ENCODE results near the gene HYDIN. TPM values are rescaled to one million over a fixed set of nuclear protein-coding genes. Genes with fewer than 3 reads are reported as not detected.

Gene HYDIN
- total RNA-seq, 4 donors from 2014 or later: 0.16 to 2.0 (median 1.4) TPM; not detected in 1

- Histone ChIP-seq H3K4me3 (no peak overlapping the region), H3K36me3 (no peaks in the 10 kb centered on the region), H3K4me1 (no peaks in the 10 kb centered on the region), H3K27me3 (no peaks in the 10 kb centered on the region), H3K9me3 (no peaks in the 10 kb centered on the region), H3K27ac (no peak overlapping the region)
- no peak for DNase-seq
- no peak for TF ChIP-seq CTCF (IDR thresholded peaks at IDR 0.05)
- intact Hi-C loops (cut with DNase I; ENCODE audit: low total_unique reads): no loop called here
- 50 to 82% methylated on average over 1 to 5 of the region's 5 CpGs for WGBS, 2 donors (ENCODE audit: low coverage in 1 of 2)
- in situ Hi-C loops (cut with MboI; ENCODE audit: low pct_ligation_motif_present in 1 of 4, low pct_unique_long_range_greater_than_20kb in 1 of 4, low sequenced_read_pairs in 3 of 4): no loop called here
Measured at GRCh38 chr16:71250461-71251235, 20.1 kb upstream of the HYDIN start.

GRCh38 chr16:71249399-71249798 lies 18.9 kb upstream of the HYDIN start:
- Histone ChIP-seq H3K9me3 (no peaks in the 10 kb centered on the region), H3K36me3 (no peaks in the 10 kb centered on the region), H3K4me1 (no peaks in the 10 kb centered on the region), H3K4me3 (no peak overlapping the region), H3K27me3 (no peaks in the 10 kb centered on the region), H3K27ac (no peak overlapping the region)
- DNase-seq: no peak
- in situ Hi-C loops (cut with MboI; ENCODE audit: low pct_ligation_motif_present in 1 of 4, low pct_unique_long_range_greater_than_20kb in 1 of 4, low sequenced_read_pairs in 3 of 4) (no loop called here), intact Hi-C loops (cut with DNase I; ENCODE audit: low total_unique reads) (no loop called here)
- TF ChIP-seq POLR2AphosphoS5 (IDR thresholded peaks at IDR 0.05) (no peak), POLR2A (IDR thresholded peaks at IDR 0.05) (no peak), EP300 (IDR thresholded peaks at IDR 0.05; ENCODE audit: low read depth) (no peak), CTCF (IDR thresholded peaks at IDR 0.05) (no peak)
- WGBS, 2 donors (ENCODE audit: low coverage in 1 of 2): 31 to 43% methylated on average over 1 of the region's 1 CpG

GRCh38 chr16:71247478-71247877 lies 17.0 kb upstream of the HYDIN start:
- no peak for DNase-seq
- no peaks in the 10 kb centered on the region for H3K36me3 ChIP-seq
- H3K27ac ChIP-seq: no peak overlapping the region
- H3K4me1 ChIP-seq: no peaks in the 10 kb centered on the region
- in situ Hi-C loops (cut with MboI; ENCODE audit: low pct_ligation_motif_present in 1 of 4, low pct_unique_long_range_greater_than_20kb in 1 of 4, low sequenced_read_pairs in 3 of 4): no loop called here
- 80% methylated on average over 7 of the region's 7 CpGs; no CpG with 5 or more reads in 1 of the 2 donors for whole genome bisulfite sequencing, 2 donors (ENCODE audit: low coverage in 1 of 2)
- no peaks in the 10 kb centered on the region for H3K9me3 ChIP-seq
- intact Hi-C loops (cut with DNase I; ENCODE audit: low total_unique reads): no loop called here
- H3K4me3 ChIP-seq: no peak overlapping the region
- TF ChIP-seq CTCF (IDR thresholded peaks at IDR 0.05): no peak
- no peaks in the 10 kb centered on the region for H3K27me3 ChIP-seq

GRCh38 chr16:71246309-71246708 lies 15.8 kb upstream of the HYDIN start:
- H3K9me3 ChIP-seq: no peaks in the 10 kb centered on the region
- DNase-seq: no peak
- no peaks in the 10 kb centered on the region for H3K4me1 ChIP-seq
- H3K27ac ChIP-seq: no peak overlapping the region
- intact Hi-C loops (cut with DNase I; ENCODE audit: low total_unique reads) (no loop called here), in situ Hi-C loops (cut with MboI; ENCODE audit: low pct_ligation_motif_present in 1 of 4, low pct_unique_long_range_greater_than_20kb in 1 of 4, low sequenced_read_pairs in 3 of 4) (no loop called here)
- no peaks in the 10 kb centered on the region for H3K36me3 ChIP-seq
- no peak overlapping the region for H3K4me3 ChIP-seq
- TF ChIP-seq POLR2A (IDR thresholded peaks at IDR 0.05) (no peak), CTCF (IDR thresholded peaks at IDR 0.05) (no peak), POLR2AphosphoS5 (IDR thresholded peaks at IDR 0.05) (no peak), EP300 (IDR thresholded peaks at IDR 0.05; ENCODE audit: low read depth) (no peak)
- H3K27me3 ChIP-seq: no peaks in the 10 kb centered on the region
